ENCODE results near the gene MYOG.
A peak's percentile ranks its signal among the peaks of the same experiment; 100 is the strongest.

Gene MYOG

GRCh38 chr1:203040513-203041275, 45.1 kb downstream of the MYOG start:
- no peaks in the 10 kb centered on the region for H3K36me3 ChIP-seq (ENCODE audit: control insufficient read depth in 1 of 2, insufficient read depth in 2 of 2, low read length in 2 of 2)
- H3K27me3 ChIP-seq (ENCODE audit: low read depth, low read length): peaks cover 7% of the 10 kb centered on the region
- no peak overlapping the region for H3K4me3 ChIP-seq (ENCODE audit: low read depth in 1 of 2, low read length in 2 of 2)
- H3K4me1 ChIP-seq (ENCODE audit: control insufficient read depth in 1 of 2, insufficient read depth in 2 of 2, low read length in 2 of 2): peaks cover 0 to 25% of the 10 kb centered on the region in 2 donors
- H3K9me3 ChIP-seq (ENCODE audit: control insufficient read depth in 1 of 2, low read length in 2 of 2): no peaks in the 10 kb centered on the region
- H3K27ac ChIP-seq (ENCODE audit: low read length): no peak overlapping the region

GRCh38 chr1:203039609-203040512, 46.0 kb downstream of the MYOG start:
- Histone ChIP-seq H3K4me1 (ENCODE audit: control insufficient read depth in 1 of 2, insufficient read depth in 2 of 2, low read length in 2 of 2) (peaks cover 0 to 25% of the 10 kb centered on the region in 2 donors), H3K9me3 (ENCODE audit: control insufficient read depth in 1 of 2, low read length in 2 of 2) (no peaks in the 10 kb centered on the region), H3K27ac (ENCODE audit: low read length) (no peak overlapping the region), H3K27me3 (ENCODE audit: low read depth, low read length) (peaks cover 7% of the 10 kb centered on the region), H3K36me3 (ENCODE audit: control insufficient read depth in 1 of 2, insufficient read depth in 2 of 2, low read length in 2 of 2) (no peaks in the 10 kb centered on the region), H3K4me3 (ENCODE audit: low read depth in 1 of 2, low read length in 2 of 2) (no peak overlapping the region)

- peaks cover 7% of the 10 kb centered on the region for H3K27me3 ChIP-seq (ENCODE audit: low read depth, low read length)
- H3K4me1 ChIP-seq (ENCODE audit: control insufficient read depth in 1 of 2, insufficient read depth in 2 of 2, low read length in 2 of 2): peaks cover 0 to 25% of the 10 kb centered on the region in 2 donors
- H3K9me3 ChIP-seq (ENCODE audit: control insufficient read depth in 1 of 2, low read length in 2 of 2): no peaks in the 10 kb centered on the region
- H3K4me3 ChIP-seq (ENCODE audit: low read depth in 1 of 2, low read length in 2 of 2): no peak overlapping the region
- H3K36me3 ChIP-seq (ENCODE audit: control insufficient read depth in 1 of 2, insufficient read depth in 2 of 2, low read length in 2 of 2): no peaks in the 10 kb centered on the region
- no peak overlapping the region for H3K27ac ChIP-seq (ENCODE audit: low read length)
Measured at GRCh38 chr1:203038891-203039608, 46.8 kb downstream of the MYOG start.

- peaks cover 0 to 25% of the 10 kb centered on the region in 2 donors for H3K4me1 ChIP-seq (ENCODE audit: control insufficient read depth in 1 of 2, insufficient read depth in 2 of 2, low read length in 2 of 2)
- H3K36me3 ChIP-seq (ENCODE audit: control insufficient read depth in 1 of 2, insufficient read depth in 2 of 2, low read length in 2 of 2): no peaks in the 10 kb centered on the region
- peaks cover 7% of the 10 kb centered on the region for H3K27me3 ChIP-seq (ENCODE audit: low read depth, low read length)
- H3K4me3 ChIP-seq (ENCODE audit: low read depth in 1 of 2, low read length in 2 of 2): no peak overlapping the region
- peak overlapping the region; percentile 69 for H3K27ac ChIP-seq (ENCODE audit: low read length)
- H3K9me3 ChIP-seq (ENCODE audit: control insufficient read depth in 1 of 2, low read length in 2 of 2): no peaks in the 10 kb centered on the region
Measured at GRCh38 chr1:203038217-203038741, 47.5 kb downstream of the MYOG start.

- Histone ChIP-seq H3K4me1 (ENCODE audit: control insufficient read depth in 1 of 2, insufficient read depth in 2 of 2, low read length in 2 of 2) (peaks cover 0 to 25% of the 10 kb centered on the region in 2 donors), H3K27me3 (ENCODE audit: low read depth, low read length) (peaks cover 7% of the 10 kb centered on the region)
Measured at GRCh38 chr1:203037509-203038190, 48.2 kb downstream of the MYOG start.

GRCh38 chr1:203036537-203036936, 49.3 kb downstream of the MYOG start:
- no peaks in the 10 kb centered on the region for H3K36me3 ChIP-seq (ENCODE audit: control insufficient read depth in 1 of 2, insufficient read depth in 2 of 2, low read length in 2 of 2)
- no peaks in the 10 kb centered on the region for H3K9me3 ChIP-seq (ENCODE audit: control insufficient read depth in 1 of 2, low read length in 2 of 2)
- no peak overlapping the region for H3K4me3 ChIP-seq (ENCODE audit: low read depth in 1 of 2, low read length in 2 of 2)
- peaks cover 0 to 25% of the 10 kb centered on the region in 2 donors for H3K4me1 ChIP-seq (ENCODE audit: control insufficient read depth in 1 of 2, insufficient read depth in 2 of 2, low read length in 2 of 2)
- H3K27me3 ChIP-seq (ENCODE audit: low read depth, low read length): peaks cover 7% of the 10 kb centered on the region
- H3K27ac ChIP-seq (ENCODE audit: low read length): peak overlapping the region; percentile 6

More at GRCh38 chr1:203037509-203038190, 48.2 kb downstream of the MYOG start:
- peak overlapping the region; percentile 69 for H3K27ac ChIP-seq (ENCODE audit: low read length)
- H3K36me3 ChIP-seq (ENCODE audit: control insufficient read depth in 1 of 2, insufficient read depth in 2 of 2, low read length in 2 of 2): no peaks in the 10 kb centered on the region
- no peak overlapping the region for H3K4me3 ChIP-seq (ENCODE audit: low read depth in 1 of 2, low read length in 2 of 2)
- no peaks in the 10 kb centered on the region for H3K9me3 ChIP-seq (ENCODE audit: control insufficient read depth in 1 of 2, low read length in 2 of 2)

- H3K4me3 ChIP-seq (ENCODE audit: low read depth in 1 of 2, low read length in 2 of 2): no peak overlapping the region
Measured at GRCh38 chr1:203036135-203036534, 49.7 kb downstream of the MYOG start.

GRCh38 chr1:203035111-203036000, 50.5 kb downstream of the MYOG start:
- peaks cover 0 to 25% of the 10 kb centered on the region in 2 donors for H3K4me1 ChIP-seq (ENCODE audit: control insufficient read depth in 1 of 2, insufficient read depth in 2 of 2, low read length in 2 of 2)

More at GRCh38 chr1:203036135-203036534, 49.7 kb downstream of the MYOG start:
- H3K36me3 ChIP-seq (ENCODE audit: control insufficient read depth in 1 of 2, insufficient read depth in 2 of 2, low read length in 2 of 2): no peaks in the 10 kb centered on the region
- H3K4me1 ChIP-seq (ENCODE audit: control insufficient read depth in 1 of 2, insufficient read depth in 2 of 2, low read length in 2 of 2): peaks cover 0 to 25% of the 10 kb centered on the region in 2 donors
- peaks cover 7% of the 10 kb centered on the region for H3K27me3 ChIP-seq (ENCODE audit: low read depth, low read length)
- H3K9me3 ChIP-seq (ENCODE audit: control insufficient read depth in 1 of 2, low read length in 2 of 2): no peaks in the 10 kb centered on the region
- peak overlapping the region; percentile 6 for H3K27ac ChIP-seq (ENCODE audit: low read length)

GRCh38 chr1:203034422-203035110, 51.2 kb downstream of the MYOG start:
- H3K9me3 ChIP-seq (ENCODE audit: control insufficient read depth in 1 of 2, low read length in 2 of 2): no peaks in the 10 kb centered on the region
- no peak overlapping the region for H3K4me3 ChIP-seq (ENCODE audit: low read depth in 1 of 2, low read length in 2 of 2)
- H3K36me3 ChIP-seq (ENCODE audit: control insufficient read depth in 1 of 2, insufficient read depth in 2 of 2, low read length in 2 of 2): no peaks in the 10 kb centered on the region
- peaks cover 0 to 25% of the 10 kb centered on the region in 2 donors for H3K4me1 ChIP-seq (ENCODE audit: control insufficient read depth in 1 of 2, insufficient read depth in 2 of 2, low read length in 2 of 2)
- H3K27ac ChIP-seq (ENCODE audit: low read length): no peak overlapping the region
- peaks cover 5% of the 10 kb centered on the region for H3K27me3 ChIP-seq (ENCODE audit: low read depth, low read length)

More at GRCh38 chr1:203035111-203036000, 50.5 kb downstream of the MYOG start:
- Histone ChIP-seq H3K4me3 (ENCODE audit: low read depth in 1 of 2, low read length in 2 of 2) (no peak overlapping the region), H3K27me3 (ENCODE audit: low read depth, low read length) (peaks cover 7% of the 10 kb centered on the region), H3K36me3 (ENCODE audit: control insufficient read depth in 1 of 2, insufficient read depth in 2 of 2, low read length in 2 of 2) (no peaks in the 10 kb centered on the region), H3K27ac (ENCODE audit: low read length) (no peak overlapping the region), H3K9me3 (ENCODE audit: control insufficient read depth in 1 of 2, low read length in 2 of 2) (no peaks in the 10 kb centered on the region)

Data from muscle layer of duodenum (tissue), 2 donors.